ENCODE results near the gene BCL7A.
"Not testable (repeated sequence)": the region's sequence is repeated elsewhere in the genome, so short reads cannot be mapped to it uniquely, and the experiment has no call there.

BCL7A gene

DNA sequence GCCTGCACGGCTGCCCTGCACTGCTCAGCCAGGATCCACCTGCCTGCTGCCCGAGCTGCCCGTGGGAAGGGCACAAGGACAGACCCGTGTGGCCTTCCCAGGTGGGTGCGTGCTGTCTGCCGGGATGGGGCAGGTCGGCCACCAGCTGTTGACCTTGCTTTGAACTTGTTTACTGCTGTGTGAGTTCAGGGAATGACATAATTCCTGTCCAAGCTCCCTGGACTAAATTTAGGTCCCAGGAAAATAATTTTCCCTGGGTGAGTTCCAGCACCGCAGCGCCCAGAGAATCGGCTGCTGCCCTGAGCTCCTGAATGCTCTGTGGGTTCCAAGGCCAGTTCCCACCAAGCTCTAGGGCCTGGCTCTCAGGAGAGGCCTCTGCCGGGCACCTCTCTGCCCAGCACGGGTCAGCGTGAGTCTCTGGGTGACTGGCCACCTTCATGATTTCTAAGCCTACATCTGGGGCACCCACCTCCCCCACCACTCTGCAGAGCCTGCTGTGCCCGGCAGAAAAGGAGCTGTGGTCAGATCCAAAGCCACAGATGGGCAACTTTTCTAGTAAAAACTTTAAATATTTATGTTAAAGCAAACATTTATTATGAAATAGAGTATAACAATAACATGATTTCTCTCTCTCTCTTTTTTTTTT is 29.7 kb downstream of the BCL7A start:
- no peak overlapping the region for H3K27ac ChIP-seq
- no peak for DNase-seq (ENCODE audit: low read depth, low spot score)
- TF ChIP-seq FOXP2 (optimal IDR thresholded peaks at IDR 0.05; ENCODE audit: control extremely low read depth, extremely low read length, insufficient read depth) = no peak
- no peak for TF ChIP-seq EZH2 (IDR thresholded peaks at IDR 0.05)
- TF ChIP-seq POLR2AphosphoS5 (IDR thresholded peaks at IDR 0.05; ENCODE audit: borderline replicate concordance, low read depth, low read length) = no peak
- no peak overlapping the region for H3K4me3 ChIP-seq
- H3K36me3 ChIP-seq (ENCODE audit: insufficient read depth, low read length) = peaks cover 29% of the 10 kb centered on the region
- H3K9ac ChIP-seq (ENCODE audit: insufficient read length) = no peak overlapping the region
- no peaks in the 10 kb centered on the region for H3K9me3 ChIP-seq (ENCODE audit: low read depth, low read length)

DNA sequence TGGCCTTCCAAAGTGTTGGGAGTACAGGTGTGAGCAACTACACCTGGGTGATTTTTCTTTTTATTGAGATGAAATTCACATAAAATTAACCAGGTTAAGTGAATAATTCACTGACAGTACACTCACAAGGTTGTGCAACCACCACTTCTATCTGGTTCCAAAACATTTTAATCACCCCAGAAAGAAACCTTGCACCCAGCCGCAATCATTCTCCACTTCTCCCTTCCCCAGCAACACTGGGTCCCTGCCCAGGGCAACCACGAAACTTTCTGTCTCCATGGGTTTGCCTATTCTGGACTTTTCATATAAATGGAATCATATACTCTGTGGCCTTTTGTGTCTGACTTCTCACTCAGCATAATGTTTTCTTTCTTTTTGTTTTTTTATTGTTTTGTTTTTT is 30.6 kb downstream of the BCL7A start:
- TF ChIP-seq FOXP2 (optimal IDR thresholded peaks at IDR 0.05; ENCODE audit: control extremely low read depth, extremely low read length, insufficient read depth) = no peak
- no peak for TF ChIP-seq EZH2 (IDR thresholded peaks at IDR 0.05)
- TF ChIP-seq POLR2AphosphoS5 (IDR thresholded peaks at IDR 0.05; ENCODE audit: borderline replicate concordance, low read depth, low read length) = no peak
- no peak overlapping the region for H3K4me3 ChIP-seq
- no peak for DNase-seq (ENCODE audit: low read depth, low spot score)
- H3K36me3 ChIP-seq (ENCODE audit: insufficient read depth, low read length) = peaks cover 33% of the 10 kb centered on the region
- no peak overlapping the region for H3K27ac ChIP-seq
- no peak overlapping the region for H3K9ac ChIP-seq (ENCODE audit: insufficient read length)
- H3K9me3 ChIP-seq (ENCODE audit: low read depth, low read length) = no peaks in the 10 kb centered on the region

DNA sequence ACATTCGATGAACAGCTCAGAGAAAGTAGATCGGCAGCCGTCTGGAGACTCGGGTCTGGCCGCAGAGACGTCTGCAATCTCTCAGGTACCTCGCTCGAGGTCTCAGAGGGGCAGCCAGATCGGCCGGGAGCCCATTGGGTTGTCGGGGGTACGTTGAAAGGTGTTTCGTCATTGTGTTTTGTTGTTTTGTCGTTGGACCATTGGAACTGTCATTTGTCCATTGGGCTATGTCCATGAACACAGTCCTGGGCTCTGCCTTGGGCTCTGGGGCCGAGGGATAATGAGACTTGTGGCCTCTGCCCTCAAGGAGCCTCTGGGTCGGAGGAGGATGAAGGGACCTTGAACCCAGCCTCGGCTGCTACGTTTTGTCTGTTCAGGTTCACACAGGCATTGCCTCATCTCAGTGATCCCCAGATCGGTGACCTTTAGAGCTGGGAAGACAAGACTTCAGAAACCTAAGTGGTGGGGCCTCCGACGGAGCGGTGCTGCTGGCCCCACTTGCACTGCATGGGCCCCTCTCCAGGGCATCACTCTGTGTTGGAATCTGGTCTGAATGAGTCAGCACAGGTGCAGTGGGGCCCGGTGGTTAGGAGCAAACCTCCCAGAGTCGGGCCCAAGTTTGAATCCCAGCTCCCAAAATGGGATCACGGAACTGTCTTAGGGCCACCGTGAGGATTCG is 33.3 kb downstream of the BCL7A start:
- TF ChIP-seq FOXP2 (optimal IDR thresholded peaks at IDR 0.05; ENCODE audit: control extremely low read depth, extremely low read length, insufficient read depth) = no peak
- no peak for TF ChIP-seq EZH2 (IDR thresholded peaks at IDR 0.05)
- TF ChIP-seq POLR2AphosphoS5 (IDR thresholded peaks at IDR 0.05; ENCODE audit: borderline replicate concordance, low read depth, low read length) = no peak
- Histone ChIP-seq H3K27ac (no peak overlapping the region), H3K9me3 (ENCODE audit: low read depth, low read length) (no peaks in the 10 kb centered on the region), H3K36me3 (ENCODE audit: insufficient read depth, low read length) (peaks cover 49% of the 10 kb centered on the region), H3K4me3 (no peak overlapping the region), H3K9ac (ENCODE audit: insufficient read length) (no peak overlapping the region)
- no peak for DNase-seq (ENCODE audit: low read depth, low spot score)

DNA sequence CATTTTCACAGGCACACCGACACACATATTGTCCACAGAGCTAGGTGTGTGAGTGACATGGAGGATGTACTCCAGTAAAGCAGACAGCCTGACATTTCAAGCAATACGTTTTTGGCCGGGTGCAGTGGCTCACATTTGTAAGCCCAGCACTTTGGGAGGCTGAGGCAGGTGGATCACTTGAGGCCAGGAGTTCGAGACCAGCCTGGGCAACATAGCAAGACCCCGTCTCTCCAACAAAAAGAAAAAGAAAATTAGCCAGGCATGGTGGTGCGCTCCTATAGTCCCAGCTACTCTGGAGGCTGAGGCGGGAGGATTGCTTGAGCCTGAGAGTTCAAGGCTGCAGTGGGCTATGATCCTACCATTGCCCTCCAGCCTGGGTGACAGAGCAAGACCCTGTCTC is 34.7 kb downstream of the BCL7A start:
- not testable (repeated sequence) for DNase-seq (ENCODE audit: low read depth, low spot score); H3K9ac ChIP-seq (ENCODE audit: insufficient read length); H3K9me3 ChIP-seq (ENCODE audit: low read depth, low read length); H3K27ac ChIP-seq; H3K4me3 ChIP-seq
- peaks cover 57% of the 10 kb centered on the region for H3K36me3 ChIP-seq (ENCODE audit: insufficient read depth, low read length)

DNA sequence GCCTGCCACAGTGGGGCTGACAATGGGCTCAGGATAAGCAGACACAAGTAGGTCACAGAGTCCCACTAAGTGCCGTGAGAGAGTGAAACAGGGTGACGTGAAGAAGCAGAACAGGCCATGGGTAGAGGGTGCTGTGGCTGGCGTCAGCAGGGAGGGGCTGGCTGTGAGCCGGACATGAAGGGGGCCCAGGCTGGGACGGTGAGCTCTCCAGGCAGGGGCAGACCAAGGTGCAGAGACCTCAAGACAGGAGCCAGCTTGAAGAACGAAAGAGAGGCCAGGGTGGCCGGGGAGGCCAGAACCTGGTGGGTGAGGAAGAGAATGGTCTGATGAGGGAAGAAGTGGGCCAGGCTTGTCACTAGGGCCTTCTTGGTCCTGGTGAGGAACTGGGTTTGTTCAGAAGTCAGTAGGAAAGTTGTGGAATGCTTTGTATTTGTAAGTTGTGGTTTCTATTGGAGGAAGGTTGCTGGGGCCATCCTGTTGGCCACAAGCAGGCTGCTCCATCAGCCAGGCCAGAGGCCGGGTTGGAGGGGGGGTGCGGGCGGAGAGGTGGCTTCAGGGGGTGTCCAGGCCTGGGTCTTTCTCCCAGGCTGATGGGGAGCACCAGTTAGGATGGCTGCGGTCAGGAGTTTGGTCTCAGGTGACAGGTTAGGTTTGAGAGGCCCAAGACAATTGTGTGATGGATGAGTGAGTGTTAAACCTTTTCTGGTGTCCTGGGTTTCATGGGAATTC is 35.5 kb downstream of the BCL7A start:
- Histone ChIP-seq H3K9me3 (ENCODE audit: low read depth, low read length) (no peaks in the 10 kb centered on the region), H3K4me3 (no peak overlapping the region), H3K36me3 (ENCODE audit: insufficient read depth, low read length) (peaks cover 60% of the 10 kb centered on the region), H3K9ac (ENCODE audit: insufficient read length) (no peak overlapping the region), H3K27ac (no peak overlapping the region)
- DNase-seq (ENCODE audit: low read depth, low spot score) = no peak
- TF ChIP-seq EZH2 (IDR thresholded peaks at IDR 0.05) (no peak), FOXP2 (optimal IDR thresholded peaks at IDR 0.05; ENCODE audit: control extremely low read depth, extremely low read length, insufficient read depth) (no peak), POLR2AphosphoS5 (IDR thresholded peaks at IDR 0.05; ENCODE audit: borderline replicate concordance, low read depth, low read length) (no peak)

DNA sequence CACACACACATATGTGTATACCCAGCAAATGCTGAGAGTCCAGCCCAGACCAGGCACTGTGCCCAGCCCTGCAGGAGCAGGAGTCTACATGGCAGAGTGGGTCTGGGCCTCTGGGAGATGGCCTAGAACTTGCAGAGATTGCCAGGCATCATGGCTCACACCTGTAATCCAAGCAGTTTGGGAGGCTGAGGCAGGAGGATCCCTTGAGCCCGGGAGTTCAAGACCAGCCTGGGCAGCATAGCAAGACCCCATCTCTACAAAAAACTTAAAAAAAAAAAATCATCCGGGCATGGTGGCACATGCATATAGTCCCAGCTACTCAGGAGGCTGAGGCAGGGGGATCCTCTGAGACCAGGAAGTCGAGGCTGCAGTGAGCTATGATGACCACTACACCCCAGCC is 36.1 kb downstream of the BCL7A start:
- Histone ChIP-seq H3K9me3 (ENCODE audit: low read depth, low read length) (no peaks in the 10 kb centered on the region), H3K27ac (no peak overlapping the region), H3K36me3 (ENCODE audit: insufficient read depth, low read length) (peaks cover 60% of the 10 kb centered on the region), H3K9ac (ENCODE audit: insufficient read length) (no peak overlapping the region), H3K4me3 (no peak overlapping the region)
- no peak for DNase-seq (ENCODE audit: low read depth, low spot score)
- TF ChIP-seq FOXP2 (optimal IDR thresholded peaks at IDR 0.05; ENCODE audit: control extremely low read depth, extremely low read length, insufficient read depth) (no peak), POLR2AphosphoS5 (IDR thresholded peaks at IDR 0.05; ENCODE audit: borderline replicate concordance, low read depth, low read length) (no peak), EZH2 (IDR thresholded peaks at IDR 0.05) (no peak)

DNA sequence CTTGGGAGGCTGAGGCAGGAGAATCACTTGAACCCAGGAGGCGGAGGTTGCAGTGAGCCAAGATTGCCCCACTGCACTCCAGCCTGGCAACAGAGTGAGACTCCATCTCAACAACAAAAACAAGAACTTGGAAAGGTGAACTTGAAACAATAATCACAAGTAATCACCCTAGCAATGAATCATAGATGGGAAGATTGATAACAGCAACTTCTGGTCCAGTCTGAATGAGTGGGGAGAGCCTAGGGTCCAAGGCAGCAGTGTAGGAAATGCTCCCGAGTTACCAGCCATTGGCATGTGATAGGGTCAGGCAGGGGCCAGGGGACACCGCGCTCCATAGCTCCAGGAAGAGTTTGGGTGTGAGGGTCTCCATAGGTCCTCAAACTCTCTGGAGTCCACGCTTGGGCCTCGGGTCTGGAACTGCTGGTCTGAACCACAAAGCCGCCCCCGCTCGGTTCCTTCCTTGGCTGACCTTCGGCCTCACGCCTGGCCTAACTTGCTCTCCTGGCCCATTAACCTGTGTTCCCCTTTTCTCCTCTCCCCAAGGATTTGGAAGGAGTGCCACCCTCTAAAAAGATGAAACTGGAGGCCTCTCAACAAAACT is 37.0 kb downstream of the BCL7A start:
- no peak for TF ChIP-seq POLR2AphosphoS5 (IDR thresholded peaks at IDR 0.05; ENCODE audit: borderline replicate concordance, low read depth, low read length)
- no peak for TF ChIP-seq EZH2 (IDR thresholded peaks at IDR 0.05)
- TF ChIP-seq FOXP2 (optimal IDR thresholded peaks at IDR 0.05; ENCODE audit: control extremely low read depth, extremely low read length, insufficient read depth) = no peak
- Histone ChIP-seq H3K9me3 (ENCODE audit: low read depth, low read length) (no peaks in the 10 kb centered on the region), H3K27ac (0 out of 2 replicates have a peak overlapping the region, but pooled peaks have one; percentile 60), H3K4me3 (no peak overlapping the region), H3K9ac (ENCODE audit: insufficient read length) (no peak overlapping the region), H3K36me3 (ENCODE audit: insufficient read depth, low read length) (peaks cover 60% of the 10 kb centered on the region)
- DNase-seq (ENCODE audit: low read depth, low spot score) = no peak

DNA sequence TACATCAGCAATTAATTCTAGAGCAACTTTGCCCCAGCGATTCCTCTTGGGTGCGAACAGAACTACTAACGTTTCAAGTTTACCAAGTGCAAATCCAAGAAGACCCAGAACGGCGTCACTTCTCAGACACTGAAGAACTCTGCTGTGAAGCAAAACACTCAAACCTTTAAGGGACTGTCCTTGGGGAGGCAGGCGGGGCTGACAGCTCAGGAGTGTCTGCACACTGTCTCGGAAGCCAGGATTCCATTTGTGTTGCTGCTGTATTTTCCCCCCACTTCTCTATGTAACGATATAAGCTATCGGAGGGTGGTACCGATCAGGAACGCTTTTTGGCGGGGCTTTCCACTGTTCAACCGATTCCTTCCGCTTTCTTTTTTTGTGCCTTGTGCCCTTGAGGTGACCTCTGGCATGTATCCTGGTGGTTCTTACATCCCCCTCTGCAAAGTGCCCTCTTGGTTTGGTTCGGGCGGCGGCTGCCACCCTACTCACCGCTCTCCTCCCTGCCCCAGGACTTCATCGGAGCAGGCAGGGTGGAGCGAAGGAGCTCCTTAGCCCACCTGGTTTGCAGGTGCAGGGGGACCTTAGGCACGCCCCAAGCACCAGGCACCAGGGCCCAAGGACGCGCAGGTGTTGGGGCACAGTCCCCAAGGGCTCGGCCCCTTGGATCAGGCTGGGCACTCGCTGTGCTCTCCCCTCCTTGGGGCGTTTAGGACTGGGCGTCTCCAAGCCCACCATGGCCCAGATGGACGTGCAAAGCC is 37.7 kb downstream of the BCL7A start:
- Histone ChIP-seq H3K27ac (peak overlapping the region; percentile 60; the same call in 1 of the 2 replicates), H3K9ac (ENCODE audit: insufficient read length) (no peak overlapping the region), H3K9me3 (ENCODE audit: low read depth, low read length) (no peaks in the 10 kb centered on the region), H3K36me3 (ENCODE audit: insufficient read depth, low read length) (peaks cover 59% of the 10 kb centered on the region), H3K4me3 (no peak overlapping the region)
- no peak for DNase-seq (ENCODE audit: low read depth, low spot score)
- TF ChIP-seq POLR2AphosphoS5 (IDR thresholded peaks at IDR 0.05; ENCODE audit: borderline replicate concordance, low read depth, low read length) = no peak
- no peak for TF ChIP-seq FOXP2 (optimal IDR thresholded peaks at IDR 0.05; ENCODE audit: control extremely low read depth, extremely low read length, insufficient read depth)
- TF ChIP-seq EZH2 (IDR thresholded peaks at IDR 0.05) = no peak

Measured in SK-N-MC (cell line).